Neural cell (in vitro differentiated cells): ENCODE measurements around the gene CYP3A4.
"Not testable (repeated sequence)": the region's sequence is repeated elsewhere in the genome, so short reads cannot be mapped to it uniquely, and the experiment has no call there.

Source experiments
- CTCF ChIP-seq: fragments of 450-650 bp; IDR thresholded peaks from 2 replicates; pipeline ENCODE4 v1.5.1; 2014; ENCODE audit warnings: antibody characterized with exemption, mild to moderate bottlenecking, moderate library complexity; ENCODE audit not compliant: poor library complexity, severe bottlenecking
- EP300 ChIP-seq: fragments of 450-650 bp; conservative IDR thresholded peaks from 2 replicates; pipeline ENCODE4 v1.6.1; 2014; ENCODE audit warnings: antibody characterized with exemption, mild to moderate bottlenecking, moderate library complexity; ENCODE audit not compliant: poor library complexity, severe bottlenecking
- EZH2 ChIP-seq: fragments of 200-600, 300-800 bp; shearing (Covaris generic), sonication (generic); IDR thresholded peaks from 2 replicates; pipeline ENCODE4 v1.6.1; 2014; ENCODE audit warnings: antibody characterized with exemption, low read length, borderline replicate concordance, mild to moderate bottlenecking; ENCODE audit not compliant: insufficient read depth, poor library complexity, severe bottlenecking
- POLR2AphosphoS5 ChIP-seq: IDR thresholded peaks from 2 replicates; pipeline ENCODE4 v1.6.1; 2012
- REST ChIP-seq: IDR thresholded peaks from 2 replicates; pipeline ENCODE4 v1.6.1; 2012; ENCODE audit warnings: borderline replicate concordance
- SMC3 ChIP-seq: fragments of 450-650 bp; conservative IDR thresholded peaks from 2 replicates; pipeline ENCODE4 v1.6.1; 2014; ENCODE audit warnings: antibody characterized with exemption, mild to moderate bottlenecking, moderate library complexity; ENCODE audit not compliant: poor library complexity
- TAF1 ChIP-seq: IDR thresholded peaks from 2 replicates; pipeline ENCODE4 v1.6.1; 2012; ENCODE audit warnings: low read depth

GRCh38 chr7:99736667-99737066 lies 47.3 kb downstream of the CYP3A4 start:
- TF ChIP-seq CTCF, EZH2, POLR2AphosphoS5, SMC3, EP300, TAF1, REST: not testable (repeated sequence)
